Omental fat pad (tissue), 4 donors: ENCODE measurements around the gene PDE6C. TPM values are rescaled to one million over a fixed set of nuclear protein-coding genes. Genes with fewer than 3 reads are reported as not detected.

Experiments
- ATAC-seq: fragments of 150-250 bp; one replicate; pipeline ENCODE4 v1.9.1; 2016; ENCODE audit warnings: mild to moderate bottlenecking, moderate library complexity; ENCODE audit not compliant: low FRiP score
- DNase-seq: peaks from one replicate; pipeline ENCODE4 v3.0.0-alpha.2; 2019; ENCODE audit warnings: low spot score
- total RNA-seq, 4 donors: library from RNA; depleted of rRNA; stranded (reverse); fragments of >200 nt; gene quantifications; one replicate each; pipeline ENCODE4 v1.1.0, GENCODE V29; 2016
- TF ChIP-seq, protein P1 (sequence below), 3 donors: fragments of 450-650 bp; IDR thresholded peaks; one replicate each; pipeline ENCODE4 v1.5.1; 2016 to 2017; ENCODE audit warnings: antibody characterized with exemption in 3 of 3, mild to moderate bottlenecking in 3 of 3, moderate library complexity in 2 of 3

The PDE6C gene
- total RNA-seq, 4 donors from 2014 or later = not detected

DNA sequence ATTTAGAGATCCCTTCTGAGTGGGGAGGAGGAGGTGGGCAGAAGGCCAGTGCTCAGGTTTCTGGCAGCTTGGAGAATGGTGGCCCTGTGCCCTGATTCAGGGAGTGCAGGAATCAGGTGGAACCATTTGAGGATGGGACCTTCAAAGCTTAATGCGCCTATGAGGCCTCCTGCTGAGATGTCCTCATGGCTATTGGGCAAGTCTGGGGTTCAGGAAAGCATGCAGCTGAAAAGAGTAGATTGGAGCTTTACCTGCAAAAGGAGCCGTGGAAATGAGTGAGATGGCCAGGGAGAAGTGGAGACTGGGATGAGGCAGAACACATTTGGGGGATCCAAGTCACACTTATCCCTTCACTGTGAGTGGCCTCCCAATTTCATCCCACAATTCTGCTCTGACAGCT, 39.7 kb upstream of the PDE6C start:
- TF ChIP-seq, protein P1, sequence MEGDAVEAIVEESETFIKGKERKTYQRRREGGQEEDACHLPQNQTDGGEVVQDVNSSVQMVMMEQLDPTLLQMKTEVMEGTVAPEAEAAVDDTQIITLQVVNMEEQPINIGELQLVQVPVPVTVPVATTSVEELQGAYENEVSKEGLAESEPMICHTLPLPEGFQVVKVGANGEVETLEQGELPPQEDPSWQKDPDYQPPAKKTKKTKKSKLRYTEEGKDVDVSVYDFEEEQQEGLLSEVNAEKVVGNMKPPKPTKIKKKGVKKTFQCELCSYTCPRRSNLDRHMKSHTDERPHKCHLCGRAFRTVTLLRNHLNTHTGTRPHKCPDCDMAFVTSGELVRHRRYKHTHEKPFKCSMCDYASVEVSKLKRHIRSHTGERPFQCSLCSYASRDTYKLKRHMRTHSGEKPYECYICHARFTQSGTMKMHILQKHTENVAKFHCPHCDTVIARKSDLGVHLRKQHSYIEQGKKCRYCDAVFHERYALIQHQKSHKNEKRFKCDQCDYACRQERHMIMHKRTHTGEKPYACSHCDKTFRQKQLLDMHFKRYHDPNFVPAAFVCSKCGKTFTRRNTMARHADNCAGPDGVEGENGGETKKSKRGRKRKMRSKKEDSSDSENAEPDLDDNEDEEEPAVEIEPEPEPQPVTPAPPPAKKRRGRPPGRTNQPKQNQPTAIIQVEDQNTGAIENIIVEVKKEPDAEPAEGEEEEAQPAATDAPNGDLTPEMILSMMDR (IDR thresholded peaks at IDR 0.05) = no peak
- no peak for ATAC-seq
- no peak for DNase-seq

DNA sequence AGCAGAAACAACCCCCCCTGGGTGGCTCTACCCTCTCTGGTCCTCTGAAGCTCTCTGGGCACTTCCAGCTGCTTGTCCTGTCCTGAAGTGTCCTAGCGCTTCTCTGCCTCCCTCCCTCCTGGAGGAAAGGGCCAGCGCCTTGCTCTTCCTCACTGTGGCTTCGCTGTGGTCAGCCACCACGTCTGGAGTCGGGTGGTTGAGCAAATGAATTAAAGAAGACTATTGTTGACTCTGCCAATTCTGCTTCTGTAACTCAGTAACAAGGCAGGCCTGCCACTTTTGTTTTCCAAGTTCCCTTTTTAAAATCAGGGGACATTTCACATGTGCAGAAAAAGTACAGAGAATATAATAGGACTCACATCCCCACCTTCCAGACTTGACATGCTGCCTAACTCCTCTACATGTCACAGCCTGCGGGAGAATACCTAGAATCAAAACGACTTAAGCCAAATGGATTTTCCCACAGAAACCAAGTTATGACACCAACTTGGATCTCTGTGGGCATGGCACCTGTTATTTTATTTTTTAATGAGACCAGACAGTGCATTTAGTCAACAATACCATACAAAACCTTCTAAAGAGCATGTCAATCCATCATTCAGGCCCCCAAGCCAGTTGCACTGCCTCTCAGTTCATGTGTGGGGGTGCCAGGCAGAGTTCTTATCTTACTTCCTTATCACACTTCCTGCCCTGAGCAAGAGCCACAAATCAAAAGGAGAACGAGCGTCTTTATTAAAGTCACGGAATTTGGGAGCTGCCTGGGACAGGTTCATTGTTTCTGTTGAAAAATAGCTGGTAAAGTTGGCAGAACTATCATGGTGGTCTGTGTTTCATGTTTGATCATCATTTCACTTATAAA, 39.1 kb upstream of the PDE6C start:
- ATAC-seq = no peak
- no peak for DNase-seq
- TF ChIP-seq, protein P1 (IDR thresholded peaks at IDR 0.05) = no peak

DNA sequence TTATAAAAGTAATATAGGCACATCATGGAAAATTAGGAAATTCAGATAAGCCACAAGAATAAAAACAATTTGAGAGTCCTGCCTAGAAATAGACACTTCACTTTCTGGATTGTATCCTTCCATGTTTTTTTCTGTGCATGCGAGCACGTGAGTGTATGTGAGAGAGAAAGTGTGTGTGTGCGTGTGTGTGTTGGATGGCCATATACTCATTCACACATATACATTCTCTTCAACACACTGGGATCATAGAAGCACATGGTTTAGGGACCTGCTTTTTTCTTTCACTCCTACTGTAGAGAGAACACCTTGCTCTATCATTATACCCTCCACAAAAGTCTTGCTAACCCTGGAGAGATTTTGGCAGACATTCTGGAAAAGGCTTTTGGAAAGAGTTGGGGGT, 38.4 kb upstream of the PDE6C start:
- DNase-seq (no peak), ATAC-seq (no peak)
- TF ChIP-seq, protein P1 (IDR thresholded peaks at IDR 0.05) = no peak

DNA sequence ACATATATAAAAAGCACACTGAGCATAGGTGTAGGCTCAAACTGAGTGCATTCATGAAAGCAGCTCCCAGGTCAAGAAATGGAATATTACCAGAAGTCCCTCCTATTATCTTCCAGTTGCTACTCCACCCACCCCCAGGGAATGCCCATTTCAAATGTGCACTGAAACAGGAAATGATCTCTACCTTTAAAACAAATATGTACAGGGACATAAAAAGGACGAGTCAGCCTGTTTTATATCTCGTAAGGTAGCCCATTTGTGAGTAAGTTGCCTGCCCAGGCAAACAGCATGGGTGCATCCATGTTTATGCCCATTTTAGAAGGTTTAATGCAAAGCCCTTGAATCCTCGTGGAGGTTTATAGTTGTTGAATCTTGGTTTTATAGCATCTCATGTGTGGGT, 35.4 kb upstream of the PDE6C start:
- TF ChIP-seq, protein P1 (IDR thresholded peaks at IDR 0.05) = no peak
- DNase-seq (no peak), ATAC-seq (no peak)

DNA sequence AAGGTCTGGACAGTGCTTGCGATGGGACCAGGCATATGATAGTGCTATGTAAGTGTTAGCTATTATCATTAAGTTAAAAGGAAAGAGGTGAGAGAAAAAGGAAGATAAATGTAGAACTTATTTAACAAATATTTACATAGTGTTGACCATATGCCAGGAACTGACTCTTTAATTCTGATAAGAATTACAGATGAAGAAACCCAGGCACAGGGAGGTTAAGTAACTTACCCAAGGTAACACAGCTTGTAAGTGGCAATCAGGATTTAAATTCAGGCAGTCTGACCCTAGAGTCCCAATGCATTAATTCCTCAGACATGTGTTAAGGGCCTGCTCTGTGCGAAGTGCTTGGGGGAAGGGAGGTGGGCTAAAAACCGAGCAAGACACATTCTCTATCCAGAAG, 34.8 kb upstream of the PDE6C start:
- TF ChIP-seq, protein P1 (IDR thresholded peaks at IDR 0.05) = no peak
- ATAC-seq (no peak), DNase-seq (no peak)

DNA sequence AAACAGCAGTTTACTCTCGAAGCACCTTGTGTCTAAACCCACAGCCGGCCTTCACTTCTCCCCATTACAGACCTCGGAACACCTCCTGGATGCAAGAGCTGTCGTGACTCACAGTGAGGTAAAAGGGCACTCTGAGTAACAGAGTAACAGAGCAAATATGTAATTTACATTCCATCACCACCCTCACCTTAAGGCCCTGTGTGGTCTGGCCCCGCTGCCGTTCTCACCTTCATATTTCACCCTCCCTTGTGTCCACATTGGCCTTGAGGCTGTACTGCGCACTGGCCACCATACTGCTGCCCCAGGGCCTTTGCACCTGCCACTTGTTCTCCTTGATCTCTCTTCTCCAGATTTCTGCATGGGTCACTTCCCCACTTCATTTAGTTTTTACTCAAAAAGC, 33.2 kb upstream of the PDE6C start:
- DNase-seq (no peak), ATAC-seq (no peak)
- TF ChIP-seq, protein P1 (IDR thresholded peaks at IDR 0.05) = no peak
